Activated T-cell treated with anti-CD3 and anti-CD28 coated beads for 48 hours (primary cell): ENCODE data around the gene MICOS13.
"Not testable (repeated sequence)": the region's sequence is repeated elsewhere in the genome, so short reads cannot be mapped to it uniquely, and the experiment has no call there.

Experiments
- DNase-seq: peaks from one replicate; pipeline ENCODE4 v3.0.0-alpha.2; 2020; ENCODE audit warnings: low read depth

Gene MICOS13

DNA sequence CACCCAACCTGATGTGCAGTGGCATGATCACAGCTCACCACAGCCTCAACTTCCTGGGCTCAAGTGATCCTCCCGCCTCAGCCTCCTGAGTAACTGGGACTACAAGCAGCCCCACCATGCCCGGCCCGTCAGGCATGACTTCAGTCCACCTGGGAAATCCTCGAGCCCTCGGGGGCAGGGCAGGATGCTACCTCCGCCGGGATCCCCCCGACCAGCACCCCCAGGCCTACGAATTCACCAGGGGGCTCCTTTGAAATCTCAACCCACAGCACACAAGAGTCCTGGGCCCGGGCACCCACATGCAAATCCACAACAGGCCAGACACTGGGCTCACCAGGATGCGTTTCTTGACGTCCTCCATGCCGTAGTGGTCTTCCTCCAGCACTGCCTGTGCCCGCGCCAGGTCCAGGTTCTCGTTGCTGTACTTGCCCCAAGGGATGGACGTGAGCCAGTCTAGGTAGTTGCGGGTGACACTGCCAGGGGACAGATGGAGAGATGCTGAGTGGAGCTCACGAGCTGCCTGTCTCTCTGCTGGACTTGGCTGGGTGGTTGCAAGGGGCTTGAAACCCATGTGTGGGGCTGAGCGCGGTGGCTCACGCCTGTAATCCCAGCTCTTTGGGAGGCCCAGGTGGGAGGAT lies 20.3 kb upstream of the MICOS13 start:
- no peak for DNase-seq

DNA sequence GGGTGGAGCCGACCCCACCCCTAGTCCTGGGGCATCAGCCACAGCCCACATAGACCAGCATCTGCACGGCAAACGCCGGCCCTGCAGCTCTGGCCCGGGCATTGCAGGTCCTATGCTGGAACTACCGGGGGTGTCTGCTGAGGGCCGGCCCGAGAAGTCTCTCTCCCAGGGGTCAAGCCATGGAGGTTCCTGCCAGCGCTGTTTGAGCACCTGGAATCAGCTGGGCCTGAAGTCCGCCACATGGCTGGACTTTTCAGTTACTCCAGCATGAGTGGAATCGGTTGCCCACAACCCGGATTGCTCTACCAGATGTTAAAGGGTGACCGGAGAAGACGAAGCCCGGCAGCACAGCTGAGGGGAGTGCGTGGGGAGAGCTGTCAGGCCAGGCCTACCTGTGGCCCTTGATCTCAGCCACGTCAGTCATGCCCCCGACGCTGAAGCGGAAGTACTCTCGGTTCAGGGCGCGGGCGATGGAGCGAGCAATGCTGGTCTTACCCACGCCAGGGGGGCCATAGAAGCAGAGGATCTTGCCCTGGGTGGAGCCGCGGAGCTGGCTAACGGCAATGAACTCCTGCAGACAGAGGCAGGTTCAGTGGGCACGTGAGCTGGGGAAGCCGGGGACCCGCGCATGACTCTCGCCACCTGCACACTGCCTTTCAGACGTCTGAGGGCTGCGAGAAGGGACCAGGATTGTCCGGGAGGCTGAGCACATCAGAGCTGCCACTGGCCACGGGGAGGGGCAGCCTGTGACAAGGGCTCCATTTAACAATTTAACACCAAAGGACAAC lies 18.5 kb upstream of the MICOS13 start:
- DNase-seq, result no peak

DNA sequence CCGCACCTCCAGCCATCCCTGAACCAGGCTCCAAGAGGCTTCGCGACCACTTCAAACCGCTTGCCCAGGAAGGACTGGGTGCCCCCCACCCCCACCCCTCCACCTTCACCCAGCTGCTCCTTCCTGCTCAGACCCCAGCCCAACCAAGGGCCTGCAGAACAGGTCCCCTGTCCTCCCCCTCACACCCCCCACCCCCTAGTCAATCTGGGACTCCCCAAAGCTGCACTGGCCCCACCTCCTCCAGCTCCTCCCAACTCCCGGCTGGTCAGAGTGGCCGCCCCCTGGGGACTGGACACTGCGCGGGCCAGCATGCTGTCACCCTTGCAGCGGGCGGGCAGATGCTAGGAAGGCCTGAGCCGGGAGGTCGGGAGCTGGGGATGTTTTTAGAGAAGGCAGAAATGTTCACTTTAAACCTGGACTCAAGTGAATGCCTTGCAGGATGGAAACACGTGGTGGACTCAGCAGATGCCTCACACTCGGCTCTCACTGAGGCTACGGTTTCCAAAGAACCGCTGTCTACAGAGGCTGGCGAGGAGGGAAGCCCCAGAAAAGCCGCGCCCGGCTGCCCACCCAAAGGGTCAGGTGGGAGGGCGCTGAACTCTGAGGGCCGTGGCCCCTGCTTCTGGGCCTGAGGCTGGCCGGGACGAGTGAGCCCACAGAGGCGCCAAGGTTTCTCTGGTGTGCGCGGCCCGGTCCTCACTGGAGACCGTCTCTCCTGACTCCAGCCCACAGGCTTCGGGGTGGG lies 17.7 kb upstream of the MICOS13 start:
- DNase-seq, result no peak

DNA sequence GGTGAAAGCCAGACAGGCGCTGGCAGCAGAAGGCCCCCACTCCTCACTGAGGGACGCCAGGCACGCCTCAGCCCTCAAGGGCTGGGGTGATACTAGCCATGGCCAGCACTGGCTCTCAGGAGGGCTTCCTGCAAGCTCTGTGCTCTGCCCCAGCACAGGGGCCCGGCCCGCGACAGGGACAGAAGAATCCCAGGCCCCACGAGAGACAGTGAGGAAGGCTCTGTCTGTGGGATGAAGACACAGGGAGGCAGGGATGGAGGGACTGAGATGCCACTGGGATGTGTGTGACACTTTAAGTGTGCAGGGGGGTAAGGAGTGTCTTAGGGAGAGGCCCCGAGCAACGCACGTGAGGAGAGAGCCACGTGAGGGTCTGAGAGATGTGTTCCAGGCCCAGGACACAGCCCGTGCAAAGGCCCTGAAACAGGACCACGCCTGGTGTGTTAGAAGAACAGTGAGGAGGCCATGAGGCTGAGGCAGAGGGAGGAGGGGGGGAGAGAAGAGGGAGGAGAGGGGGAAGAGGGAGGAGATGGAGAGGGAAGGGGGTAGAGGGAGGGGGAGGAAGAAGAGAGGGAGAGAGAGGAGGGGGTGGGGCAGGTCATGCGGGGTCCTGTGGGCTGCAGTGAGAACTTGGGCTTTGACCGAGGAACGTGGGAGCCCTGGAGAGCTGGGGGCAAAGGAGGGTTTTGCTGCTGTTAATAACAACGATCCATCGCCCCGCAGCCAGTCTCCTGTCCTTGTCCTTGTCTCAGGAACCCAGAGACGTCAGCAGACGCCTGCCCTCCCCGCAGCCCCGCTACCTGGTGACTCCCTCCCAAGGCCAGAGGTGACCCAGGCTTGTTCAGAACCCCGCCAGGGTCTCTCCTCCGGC lies 16.9 kb upstream of the MICOS13 start:
- no peak for DNase-seq

DNA sequence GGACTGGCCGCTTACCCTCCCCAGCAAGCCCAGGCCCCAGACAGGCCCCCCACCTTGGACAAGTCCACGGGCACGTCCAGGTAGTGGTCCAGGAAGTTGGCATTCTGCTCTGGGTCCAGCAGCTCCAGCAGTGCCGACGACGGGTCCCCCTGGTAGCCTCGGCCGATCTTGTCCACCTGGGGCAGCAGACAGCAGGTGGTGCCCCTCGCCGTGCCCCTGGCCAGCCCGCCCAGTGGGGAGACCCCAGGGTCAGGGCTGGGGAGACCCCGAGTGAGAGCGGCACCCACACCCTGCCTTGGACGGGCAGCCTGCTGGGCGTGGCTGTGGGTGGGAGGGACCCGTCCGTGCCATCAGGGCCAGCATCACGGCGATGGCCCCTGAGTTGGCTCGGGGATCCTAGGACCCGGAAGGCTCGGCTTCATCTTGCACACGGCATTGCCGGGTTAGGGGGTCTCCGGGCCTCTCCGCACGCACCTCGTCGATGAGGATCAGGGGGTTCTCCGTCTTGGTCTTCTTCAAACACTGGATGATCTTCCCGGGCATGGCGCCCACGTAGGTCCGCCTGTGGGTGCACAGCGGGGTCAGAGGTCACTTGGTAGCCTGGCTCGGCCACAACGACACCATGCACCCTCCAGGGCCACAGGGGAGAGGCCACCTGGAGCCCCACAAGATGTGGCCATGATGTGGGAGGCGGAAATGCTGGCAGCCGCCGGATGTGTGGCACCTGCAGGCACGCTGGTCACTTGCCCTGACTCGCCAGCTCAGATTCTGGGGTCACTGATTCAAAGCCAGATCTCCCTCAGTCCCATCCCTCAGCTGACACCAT lies 16.1 kb upstream of the MICOS13 start:
- DNase-seq, result no peak

DNA sequence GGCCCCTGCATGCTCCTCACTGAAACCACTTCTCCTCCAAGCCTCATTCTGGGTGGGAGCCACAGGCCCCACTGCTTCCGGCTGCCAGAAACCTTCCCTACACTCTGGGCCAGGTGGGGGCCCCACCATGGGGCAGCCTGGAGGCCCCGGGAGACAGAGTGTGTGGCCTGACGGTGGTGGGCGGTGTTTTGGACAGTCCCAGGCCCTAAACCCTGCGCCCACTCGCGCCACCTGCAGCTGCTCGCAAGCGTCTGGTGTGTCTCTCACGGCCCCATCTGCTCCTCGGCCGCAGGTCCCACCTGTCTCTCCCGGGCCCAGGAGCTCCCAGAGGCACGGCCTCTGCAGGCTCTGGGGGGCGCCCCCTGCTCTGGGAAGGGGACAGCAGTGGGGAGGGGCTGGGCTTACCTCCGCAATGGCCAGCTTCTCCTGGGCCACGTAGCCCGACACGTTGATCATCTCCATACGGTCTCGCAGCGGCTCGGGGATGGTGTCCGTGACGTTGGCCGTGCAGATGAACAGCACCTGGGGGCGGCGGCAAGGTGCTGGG lies 15.4 kb upstream of the MICOS13 start:
- DNase-seq, result no peak

DNA sequence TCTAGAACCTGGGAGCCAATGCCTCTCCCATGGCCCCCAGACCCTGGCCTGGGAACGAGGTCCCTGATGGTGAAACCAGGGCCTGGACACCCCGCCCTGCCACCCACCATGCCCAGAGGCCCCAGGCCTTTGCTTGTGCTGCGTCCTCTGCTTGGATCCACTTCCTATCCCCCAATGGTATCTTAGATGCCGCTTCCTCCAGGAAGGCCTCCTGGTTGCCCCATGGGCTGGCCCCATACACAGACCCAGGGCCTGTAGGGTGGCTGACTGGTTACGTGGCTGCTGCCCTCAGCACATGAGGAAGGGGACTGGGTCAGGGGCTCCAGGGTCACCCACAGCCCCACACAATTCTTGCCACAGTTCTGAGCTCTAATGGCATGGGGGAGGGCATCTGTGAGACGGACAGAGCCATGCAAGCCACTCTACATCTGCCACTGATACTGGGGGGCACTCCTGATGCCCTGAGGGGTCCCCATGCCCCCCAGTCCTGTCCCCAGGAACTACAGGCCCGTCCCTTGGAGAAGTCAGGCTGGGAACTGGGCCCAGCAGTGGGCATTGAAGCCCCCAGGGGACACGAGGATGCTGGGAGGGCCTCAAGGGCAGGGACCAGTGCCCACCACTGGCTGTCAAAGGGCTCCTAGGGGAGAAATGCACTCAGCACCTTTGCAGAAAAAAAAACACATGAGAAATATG lies 14.8 kb upstream of the MICOS13 start:
- no peak for DNase-seq

DNA sequence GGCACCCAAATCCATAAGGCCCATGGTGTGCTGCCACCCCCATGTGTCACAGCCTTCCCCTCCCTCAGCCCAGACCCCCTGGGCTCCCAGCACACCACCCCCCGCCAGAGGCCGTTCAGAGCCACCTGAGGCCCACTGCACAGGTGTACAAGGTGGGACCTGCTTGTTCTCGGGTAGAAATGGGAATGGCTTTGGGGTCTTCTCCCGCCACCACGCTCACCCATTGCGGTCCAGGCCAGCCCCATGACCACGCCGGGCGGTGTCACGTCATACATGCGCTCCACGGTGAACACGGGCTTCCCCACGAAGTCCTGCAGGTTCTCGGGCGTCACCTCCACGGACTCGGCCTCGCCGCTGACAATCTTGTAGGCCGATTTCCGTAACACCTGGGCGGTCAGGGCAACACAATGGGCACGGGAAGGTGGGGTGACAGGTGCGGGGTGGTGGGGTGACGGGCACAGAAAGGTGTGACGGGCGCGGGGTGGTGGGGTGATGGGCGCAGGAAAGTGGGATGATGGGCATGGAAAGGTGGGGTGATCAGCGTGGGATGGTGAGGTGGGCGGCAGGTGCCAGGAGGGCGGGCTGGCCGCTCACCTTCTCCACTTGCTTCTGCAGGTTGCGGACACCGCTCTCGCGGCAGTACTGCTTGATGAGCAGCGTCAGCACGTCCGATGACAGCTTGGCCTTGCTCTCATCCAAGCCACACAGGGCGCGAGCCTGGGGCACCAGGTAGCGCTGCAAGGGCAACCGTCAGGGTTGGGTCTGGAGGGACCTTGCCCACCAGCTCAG lies 14.0 kb upstream of the MICOS13 start:
- no peak for DNase-seq

DNA sequence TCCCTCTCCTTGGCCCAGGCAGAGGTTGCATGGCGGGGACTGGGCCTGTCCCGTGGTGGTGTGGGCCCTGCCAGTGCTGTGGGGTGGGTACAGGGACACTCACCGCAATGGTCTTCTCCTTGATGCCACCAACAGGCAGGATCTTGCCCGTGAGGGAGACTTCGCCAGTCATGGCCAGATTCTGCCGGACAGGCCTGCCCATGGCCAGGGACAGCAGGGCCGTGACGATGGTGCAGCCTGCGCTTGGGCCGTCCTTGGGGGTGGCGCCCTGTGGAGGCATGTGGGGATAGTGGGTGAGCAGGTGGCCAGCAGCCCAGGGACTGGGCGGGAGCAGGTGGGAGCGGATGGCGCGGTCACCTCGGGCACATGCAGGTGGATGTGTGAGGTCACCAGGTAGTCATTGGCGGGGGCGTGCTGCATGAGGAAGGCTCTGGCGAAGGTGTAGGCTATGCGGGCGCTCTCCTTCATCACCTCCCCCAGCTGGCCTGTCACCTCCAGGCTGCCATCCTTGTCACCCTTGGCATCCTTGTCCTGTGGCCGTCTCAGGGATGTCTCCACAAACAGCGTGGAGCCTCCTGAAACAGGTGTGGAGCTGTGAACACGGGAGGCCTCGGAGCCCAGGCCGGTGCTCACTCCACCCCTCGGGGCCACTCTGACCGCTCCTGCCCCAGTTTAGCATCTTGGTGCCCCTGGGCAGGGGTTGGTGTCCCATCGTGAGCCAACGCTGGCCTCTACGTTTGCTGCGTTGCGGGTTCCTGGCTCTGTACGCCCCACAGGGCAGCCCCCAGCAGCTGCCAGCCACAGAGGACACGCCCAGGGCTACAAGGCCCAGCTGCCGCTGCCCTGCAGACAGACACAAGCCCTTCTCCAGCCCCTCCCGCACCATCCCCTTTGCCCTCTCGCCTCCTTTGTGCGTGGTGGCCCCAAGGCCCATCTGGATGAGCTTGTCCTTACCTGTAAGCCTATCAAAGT lies 13.2 kb upstream of the MICOS13 start:
- DNase-seq, result no peak

DNA sequence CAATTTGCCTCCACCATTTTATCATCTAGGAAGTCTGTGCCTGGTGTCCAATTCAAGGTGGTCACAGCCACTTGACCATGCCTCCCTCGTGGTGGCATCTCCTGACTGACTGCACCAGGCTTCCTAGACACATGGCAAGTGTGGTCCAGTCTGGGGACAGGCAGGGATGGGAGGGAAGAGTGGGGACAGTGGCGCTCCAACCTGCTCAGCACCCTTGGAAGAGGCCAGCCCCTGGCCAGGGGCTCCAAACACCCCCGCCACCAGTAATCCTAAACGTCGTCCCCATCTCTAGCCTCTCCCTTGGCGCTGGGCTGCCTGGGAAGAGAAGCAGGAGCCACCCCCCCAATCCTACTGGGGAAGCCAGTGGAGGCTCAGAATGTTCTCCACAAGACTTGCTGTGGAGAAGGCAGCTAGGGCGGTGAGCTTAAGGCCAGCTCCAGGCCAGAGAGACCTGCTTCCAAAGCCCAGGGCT lies 12.4 kb upstream of the MICOS13 start:
- DNase-seq, result no peak

DNA sequence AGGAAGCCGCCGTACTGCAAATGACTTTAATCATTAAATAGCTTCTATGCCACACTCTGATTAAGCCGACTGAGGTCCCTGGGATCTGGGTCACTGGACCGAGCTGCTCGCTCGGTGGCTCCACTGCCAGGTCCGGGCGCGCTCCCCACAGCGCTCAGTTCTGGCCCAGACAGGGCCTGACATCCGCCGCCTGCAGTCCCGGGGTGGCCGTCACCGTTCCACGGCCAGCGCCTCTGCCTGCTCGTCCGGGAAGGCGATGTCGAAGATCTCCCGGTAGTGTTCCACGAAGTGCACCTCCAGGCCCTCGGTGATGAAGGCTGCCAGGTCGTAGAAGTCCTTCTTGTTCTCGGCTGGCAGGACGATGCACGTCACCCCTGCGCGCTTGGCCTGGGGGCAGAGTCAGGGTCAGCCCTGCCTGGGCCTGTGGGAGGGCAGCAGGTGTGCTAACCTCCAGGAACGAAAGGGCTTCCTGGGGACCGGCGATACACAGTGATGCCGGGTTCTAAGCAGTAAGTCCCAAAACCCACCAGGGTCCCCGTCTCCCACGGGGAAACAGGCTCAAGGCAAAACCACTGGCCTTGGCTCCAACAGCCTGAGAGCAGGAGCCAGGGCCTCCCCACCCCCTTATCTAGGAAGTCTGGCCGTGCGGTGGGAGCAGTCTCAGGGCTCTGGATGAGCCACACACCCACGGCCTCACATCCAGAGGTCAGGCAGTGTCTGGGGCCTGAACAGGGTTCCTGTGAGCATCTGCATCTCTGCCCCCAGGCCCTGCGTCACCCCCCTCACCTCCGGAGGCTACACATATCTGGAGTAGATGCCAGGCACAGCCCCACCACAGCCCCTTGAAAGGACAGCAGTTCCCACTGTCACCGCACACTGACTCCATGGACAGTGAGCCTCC lies 11.8 kb upstream of the MICOS13 start:
- DNase-seq, result no peak

DNA sequence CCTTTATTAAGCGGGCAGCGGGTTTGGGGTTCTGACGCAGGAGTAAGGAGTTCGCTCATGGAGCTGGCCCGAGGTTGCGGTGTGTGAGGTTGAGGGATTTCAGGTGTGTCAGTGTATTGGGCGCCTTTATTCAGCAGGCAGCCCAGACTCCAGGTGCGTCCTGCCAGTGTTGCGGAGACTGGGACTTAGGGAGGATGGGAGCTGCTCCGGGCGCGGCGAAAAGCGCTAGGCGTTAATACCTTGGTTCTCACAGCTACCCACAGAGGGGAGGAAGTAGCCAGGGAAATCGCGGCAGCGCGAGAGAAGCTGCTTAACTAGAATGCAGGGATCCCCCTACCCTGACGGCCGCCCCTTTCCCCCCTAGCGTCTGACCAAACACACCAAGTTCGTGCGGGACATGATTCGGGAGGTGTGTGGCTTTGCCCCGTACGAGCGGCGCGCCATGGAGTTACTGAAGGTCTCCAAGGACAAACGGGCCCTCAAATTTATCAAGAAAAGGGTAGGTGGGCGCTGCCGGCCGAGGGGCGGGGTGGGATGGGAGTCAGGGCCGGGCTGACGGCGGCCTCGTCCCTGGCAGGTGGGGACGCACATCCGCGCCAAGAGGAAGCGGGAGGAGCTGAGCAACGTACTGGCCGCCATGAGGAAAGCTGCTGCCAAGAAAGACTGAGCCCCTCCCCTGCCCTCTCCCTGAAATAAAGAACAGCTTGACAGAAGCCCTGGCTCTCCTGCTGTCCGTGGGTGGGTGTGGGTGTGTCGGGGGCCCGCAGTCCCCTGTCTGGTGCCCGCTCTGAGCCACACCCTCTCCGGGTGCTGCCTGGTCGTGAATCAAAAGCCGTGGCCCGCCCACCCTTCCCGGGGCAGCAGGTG lies 10.9 kb upstream of the MICOS13 start:
- peak; percentile 67 for DNase-seq

DNA sequence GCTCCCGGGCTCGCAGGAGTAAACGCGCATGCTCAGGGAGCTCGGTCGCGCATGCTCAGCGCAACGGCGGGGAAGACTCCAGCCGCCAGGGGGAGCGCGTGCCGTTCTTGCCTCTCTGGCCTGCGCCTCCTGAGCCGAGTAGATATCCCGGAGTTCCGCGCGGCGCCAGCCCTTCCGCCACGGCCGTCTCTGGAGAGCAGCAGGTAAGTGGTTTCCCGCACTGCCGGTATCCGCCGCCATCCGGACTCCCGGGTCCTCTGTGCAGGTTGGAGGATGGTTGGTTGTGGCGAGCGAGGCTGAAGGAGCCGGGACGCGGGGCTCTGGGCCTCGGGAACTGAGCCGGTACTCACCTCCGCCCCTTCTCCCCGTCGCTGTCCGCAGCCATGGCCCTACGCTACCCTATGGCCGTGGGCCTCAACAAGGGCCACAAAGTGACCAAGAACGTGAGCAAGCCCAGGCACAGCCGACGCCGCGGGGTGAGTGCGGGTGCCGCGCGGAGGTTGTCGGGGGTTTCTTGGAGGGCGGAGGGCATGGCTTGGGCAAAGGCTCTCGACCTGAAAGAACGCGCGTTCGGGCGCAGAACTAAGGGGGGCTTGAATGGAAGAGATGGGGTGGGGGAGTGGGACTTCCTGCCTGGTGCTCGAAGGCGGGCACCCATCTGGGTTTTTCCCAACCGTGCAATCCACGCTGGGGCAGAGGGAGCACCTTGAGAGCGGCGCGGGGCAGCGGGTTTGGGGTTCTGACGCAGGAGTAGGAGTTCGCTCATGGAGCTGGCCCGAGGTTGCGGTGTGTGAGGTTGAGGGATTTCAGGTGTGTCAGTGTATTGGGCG lies 10.0 kb upstream of the MICOS13 start, which contains the start of gene RPL36:
Gene RPL36 (plus strand): TSS at position 171 of the 830 bp plus-strand sequence. CDS start 213 bp downstream, at position 384.
- peak; percentile 99 for DNase-seq

DNA sequence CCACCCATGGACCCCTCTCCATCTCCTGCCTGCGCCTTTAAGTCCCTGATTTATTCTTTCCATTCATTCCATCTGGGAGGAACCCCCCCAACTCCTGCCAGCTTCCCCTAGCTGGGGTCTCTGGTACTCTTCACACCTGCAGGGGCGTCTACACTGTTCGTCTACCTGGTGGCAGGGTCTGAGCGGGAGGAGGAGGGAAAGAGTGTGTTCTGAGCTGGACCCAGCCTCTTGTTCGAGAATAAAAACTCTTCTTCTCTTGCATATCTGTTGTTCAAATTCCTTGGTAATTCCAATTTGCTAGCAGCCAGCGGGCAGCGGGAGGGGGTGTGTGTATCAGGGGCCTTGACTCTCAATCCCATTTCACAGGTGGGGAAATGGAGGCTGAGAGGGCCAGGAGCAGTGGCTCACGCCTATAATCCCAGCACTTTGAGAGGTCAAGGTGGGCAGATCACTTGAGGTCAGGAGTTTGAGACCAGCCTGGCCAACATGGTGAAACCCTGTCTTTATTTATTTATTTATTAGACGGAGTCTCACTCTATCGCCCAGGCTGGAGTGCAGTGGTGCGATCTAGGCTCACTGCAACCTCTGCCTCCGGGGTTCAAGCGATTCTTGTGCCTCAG lies 8.1 kb upstream of the MICOS13 start:
- not testable (repeated sequence) for DNase-seq
